Stimulated activated CD4-positive, alpha-beta T cell treated with anti-CD3 and anti-CD28 coated beads, Interleukin-1b, Interleukin-23, amount 100 ng/mL, for 48 hours (primary cell): ENCODE results near the gene CHRNA4.

Experiments
- DNase-seq: peaks from one replicate; pipeline ENCODE4 v3.0.0-alpha.2; 2020

The CHRNA4 gene

DNA sequence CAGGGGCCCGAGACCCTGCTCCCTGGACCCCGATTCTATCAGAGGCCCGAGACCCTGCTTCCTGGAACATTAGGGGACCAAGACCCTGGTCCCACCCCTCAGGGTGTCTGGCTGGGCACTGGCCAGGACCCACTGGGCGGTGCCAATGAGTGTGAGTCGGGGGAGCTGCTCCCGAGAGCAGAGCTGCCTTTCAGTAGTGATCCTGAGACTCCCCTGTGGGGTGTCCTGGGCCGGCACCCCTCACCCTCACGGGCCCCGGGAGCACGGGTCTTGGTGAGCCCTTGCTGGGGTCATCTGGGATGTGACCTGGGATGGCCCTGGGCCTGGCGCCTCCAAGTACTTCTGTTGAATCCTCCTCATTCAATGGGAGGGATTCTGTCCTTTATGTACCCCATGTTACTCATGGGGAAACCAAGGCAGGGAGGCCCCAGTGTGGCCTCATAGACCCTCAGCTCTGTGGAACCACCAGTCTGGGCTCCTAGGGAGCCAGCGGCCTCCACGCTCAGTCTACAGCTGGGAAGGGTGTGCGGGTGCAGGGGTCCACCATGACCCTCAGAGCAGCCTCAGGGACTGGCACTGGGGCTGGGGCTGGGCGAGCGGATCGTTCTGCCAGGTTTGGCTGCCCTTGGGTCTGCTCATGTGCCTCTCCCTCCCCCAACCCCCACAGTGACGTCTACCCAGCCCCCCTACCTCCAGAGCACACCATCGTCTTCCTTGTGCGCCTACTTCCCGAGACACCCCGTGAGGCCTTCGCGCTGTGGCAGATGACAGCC lies 42.6 kb downstream of the CHRNA4 start:
- DNase-seq, result no peak

DNA sequence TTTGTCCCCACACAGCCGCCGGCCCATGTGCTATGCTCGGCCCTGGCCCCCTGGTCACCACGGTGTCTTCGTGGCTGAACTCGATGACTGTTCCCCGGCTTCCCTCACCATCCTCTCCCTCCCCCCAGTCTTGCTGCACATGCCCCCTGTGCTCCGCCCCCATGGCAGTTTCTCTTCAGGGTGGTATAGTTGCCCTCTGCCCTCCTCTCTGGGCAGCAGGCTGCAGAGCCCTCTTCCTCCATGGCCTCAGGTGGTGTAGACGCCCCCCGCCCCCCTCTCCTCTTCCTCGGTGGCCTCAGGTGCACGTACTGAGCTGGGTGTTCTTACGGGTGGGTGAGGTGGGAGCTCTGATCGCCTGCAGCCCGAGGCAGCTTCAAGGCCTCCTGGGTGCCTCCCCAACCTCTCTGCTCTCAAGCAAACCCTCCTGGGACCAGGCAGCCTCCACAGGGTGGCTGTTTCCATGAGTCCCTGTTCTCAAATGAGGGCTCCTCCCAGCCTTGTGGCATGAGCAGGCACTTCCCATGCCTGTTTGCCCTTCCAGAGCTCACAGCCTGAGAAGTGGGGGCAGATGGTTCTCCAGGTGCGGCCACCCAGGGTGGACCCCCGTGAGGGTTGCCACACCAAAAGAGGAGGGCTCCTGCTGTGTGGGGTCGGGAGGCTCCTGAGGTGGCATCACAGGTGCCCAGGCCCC lies 43.4 kb downstream of the CHRNA4 start:
- DNase-seq, result no peak

DNA sequence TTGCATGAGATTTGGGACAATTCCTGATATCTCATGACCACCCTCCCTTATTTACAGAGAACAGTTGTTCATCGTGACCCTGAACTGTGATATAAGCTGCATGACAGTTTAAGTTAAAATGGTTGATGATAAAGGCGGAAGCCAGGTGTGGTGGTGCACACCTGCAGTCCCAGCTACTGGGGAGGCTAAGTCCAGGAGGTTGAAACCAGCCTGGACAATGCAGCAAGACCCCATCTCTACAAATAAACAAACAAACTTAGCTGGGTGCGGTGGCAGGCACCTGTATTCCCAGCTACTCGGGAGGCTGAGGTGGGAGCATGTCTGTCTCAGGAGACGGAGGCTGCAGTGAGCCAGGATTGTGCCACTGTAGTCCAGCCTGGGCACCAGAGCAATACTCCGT lies 44.1 kb downstream of the CHRNA4 start:
- no peak for DNase-seq

DNA sequence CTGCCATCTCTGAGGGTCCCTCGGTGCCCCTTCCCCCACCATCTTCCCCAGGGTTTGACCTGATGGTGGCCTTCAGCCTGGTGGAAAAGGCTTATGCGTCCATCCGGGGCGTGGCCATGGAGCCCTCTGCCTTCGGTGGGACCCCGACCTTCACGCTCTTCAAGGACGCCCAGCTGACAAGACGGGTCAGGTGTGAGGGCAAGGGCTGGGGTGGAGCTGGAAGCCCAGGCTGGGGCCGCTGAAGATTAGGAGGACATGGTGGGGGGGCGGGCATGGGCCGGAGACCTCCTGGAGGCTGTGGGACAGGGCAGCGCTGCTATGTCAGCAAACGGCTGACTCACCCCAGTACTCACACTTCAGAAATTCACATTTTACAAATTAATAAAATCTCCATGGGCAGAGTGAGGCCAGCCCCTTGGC lies 44.6 kb downstream of the CHRNA4 start:
- DNase-seq, result no peak

DNA sequence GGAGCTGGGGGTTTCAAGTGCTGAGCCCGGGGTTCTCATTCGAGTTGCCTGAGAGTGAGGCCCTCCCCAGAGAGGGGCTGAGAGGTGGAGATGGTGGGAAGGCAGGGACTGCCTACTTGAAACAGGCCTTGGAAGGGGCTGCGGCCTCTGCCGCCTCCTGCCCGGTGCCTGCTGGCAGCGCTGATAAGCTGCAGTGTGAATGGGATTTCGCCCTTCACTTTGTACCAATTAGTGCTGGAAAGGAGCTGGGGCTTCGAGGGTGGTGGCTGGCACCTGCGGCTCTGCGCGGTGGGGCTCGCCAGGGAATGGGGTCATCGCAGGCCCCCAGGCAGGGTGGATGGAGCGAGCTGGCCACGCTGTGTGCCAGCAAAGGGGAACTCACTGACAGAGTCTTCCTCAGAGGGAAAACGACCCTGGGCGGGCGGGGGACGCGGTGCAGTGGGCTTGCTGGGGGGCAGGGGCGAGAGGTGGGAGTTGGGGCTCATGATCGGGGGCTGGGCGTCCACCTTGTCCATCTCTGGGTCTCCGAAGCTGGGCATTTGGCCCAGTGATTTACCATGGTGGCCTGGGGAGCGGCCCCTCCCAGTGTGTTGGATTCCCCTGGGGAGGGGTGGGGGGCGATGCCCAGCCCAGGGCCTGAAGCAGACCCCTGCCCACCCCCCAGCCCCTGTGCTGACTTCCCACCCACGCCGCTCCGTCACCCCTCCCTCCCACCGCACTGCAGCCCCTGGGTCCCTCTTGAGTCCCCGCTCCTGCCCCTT lies 45.2 kb downstream of the CHRNA4 start:
- no peak for DNase-seq

DNA sequence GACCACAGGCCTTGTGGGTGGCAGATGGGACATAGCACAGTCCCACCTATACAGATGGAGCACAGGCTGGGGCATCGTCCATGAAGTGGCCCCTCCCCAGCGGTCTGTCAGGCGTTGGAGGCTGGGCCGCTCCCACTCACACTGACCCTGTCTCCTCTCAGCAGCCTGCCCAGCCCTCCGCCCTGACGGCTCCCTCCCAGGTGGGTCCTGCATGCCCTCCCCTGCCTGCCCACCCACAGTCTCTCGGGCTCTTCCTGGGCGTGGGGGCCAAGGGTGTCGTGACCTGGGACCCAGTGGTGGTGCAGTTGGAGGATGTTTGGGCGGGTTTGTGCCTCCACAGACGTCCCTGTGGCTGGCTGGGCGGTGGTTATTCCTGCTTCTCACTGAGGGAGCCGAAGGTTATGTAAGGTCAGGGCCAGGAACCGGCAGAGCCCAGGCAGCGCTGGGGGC lies 45.9 kb downstream of the CHRNA4 start:
- no peak for DNase-seq

DNA sequence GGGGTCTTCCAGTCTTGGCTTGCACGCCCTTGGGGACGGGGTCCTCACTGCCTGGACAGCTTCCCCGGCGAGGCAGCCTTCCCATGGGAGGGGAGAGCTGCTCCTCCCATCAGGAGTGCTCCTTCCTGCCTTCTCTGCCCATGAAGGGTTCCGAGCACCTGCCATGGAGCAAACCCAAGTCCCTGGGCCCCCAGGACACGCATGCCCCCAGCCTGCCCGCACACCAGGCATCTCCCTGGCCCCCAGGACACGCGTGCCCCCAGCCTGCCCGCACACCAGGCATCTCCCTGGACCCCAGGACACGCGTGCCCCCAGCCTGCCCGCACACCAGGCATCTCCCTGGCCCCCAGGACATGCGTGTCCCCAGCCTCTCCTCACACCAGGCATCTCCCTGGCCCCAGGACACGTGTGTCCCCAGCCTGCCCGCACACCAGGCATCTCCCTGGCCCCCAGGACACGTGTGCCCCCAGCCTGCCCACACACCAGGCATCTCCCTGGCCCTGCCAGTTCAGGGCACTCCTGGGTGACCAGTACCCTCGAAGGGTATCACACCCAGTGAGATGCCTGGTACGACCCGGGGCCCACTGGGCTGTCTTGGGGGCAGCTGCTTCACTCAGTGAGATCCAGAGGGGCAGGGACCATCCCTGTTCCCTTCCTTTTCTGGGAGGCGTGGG lies 46.4 kb downstream of the CHRNA4 start:
- DNase-seq, result no peak

DNA sequence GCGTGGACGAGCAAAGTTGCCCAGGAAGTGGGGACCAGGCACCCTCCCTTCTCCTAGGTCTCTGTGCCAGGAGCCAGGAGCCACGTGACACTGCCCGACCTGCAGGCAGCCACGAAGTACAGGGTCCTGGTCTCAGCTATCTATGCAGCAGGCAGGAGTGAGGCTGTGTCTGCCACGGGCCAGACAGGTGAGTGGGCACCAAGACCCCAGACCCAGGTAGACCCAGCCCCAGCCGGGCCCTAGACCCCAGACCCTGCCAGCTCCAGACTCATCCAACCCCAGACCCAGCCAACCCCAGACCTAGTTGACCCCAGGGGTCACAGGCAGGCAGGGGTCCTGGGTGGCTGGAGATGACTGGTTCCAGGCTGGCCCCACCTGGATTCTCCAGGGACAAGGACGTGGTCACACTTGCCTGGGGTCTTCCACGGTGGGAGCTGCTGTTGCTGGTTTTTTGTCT lies 47.1 kb downstream of the CHRNA4 start:
- DNase-seq, result no peak

DNA sequence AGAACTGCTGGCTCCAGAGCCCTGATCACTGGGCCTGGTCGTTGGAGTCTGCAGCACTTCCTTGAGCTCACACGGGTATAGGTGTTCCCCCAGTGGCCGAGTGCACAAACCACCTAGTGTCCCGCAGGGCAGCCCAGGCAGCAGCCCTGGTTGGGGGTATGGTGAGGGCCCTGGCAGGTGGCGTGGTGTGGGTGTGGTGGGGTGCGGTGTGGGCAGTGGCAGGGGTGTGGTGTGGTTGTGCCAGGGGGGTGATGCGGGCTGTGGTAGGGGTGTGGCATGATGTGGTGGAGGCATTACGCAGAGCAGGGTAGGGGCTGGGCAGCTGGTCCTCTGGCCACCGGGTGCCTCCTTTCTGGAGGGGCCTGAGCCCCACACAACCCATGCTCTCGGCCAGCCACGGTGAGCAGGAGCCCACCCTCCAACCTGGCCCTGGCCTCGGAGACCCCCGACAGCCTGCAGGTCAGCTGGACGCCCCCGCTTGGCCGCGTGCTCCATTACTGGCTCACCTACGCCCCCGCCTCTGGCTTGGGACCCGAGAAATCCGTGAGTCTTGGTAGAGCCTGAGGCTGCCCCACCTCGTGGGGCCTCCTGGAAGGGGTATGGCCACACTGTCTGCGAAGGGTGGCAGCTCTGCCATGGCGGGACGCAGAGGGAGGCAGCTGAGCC lies 47.7 kb downstream of the CHRNA4 start:
- DNase-seq, result no peak

DNA sequence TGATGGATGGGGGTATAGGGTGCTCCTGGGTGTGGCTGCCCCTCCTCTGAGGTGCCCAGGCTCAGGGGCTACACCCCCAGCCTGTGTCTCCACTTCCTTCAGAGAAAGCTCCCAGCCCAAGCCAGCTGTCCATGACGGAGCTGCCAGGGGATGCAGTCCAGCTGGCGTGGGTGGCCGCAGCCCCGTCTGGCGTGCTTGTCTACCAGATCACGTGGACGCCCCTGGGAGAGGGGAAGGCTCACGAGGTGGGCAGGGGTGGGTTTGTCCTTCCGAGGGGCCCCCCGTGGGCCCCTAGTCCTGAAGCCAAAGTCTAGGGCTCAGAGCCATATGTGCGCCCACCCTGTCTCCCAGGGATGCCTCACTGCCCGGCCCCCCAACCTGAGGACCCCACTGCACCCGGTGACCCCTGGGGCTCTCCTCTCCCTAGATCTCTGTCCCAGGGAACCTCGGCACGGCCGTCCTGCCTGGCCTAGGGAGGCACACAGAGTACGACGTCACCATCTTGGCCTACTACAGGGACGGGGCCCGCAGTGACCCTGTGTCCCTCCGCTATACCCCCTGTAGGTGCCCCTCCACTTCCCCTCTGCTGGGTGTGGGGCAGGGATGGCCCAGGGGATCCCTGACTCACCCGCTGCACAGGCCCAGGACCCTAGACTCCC lies 48.3 kb downstream of the CHRNA4 start:
- DNase-seq, result no peak

DNA sequence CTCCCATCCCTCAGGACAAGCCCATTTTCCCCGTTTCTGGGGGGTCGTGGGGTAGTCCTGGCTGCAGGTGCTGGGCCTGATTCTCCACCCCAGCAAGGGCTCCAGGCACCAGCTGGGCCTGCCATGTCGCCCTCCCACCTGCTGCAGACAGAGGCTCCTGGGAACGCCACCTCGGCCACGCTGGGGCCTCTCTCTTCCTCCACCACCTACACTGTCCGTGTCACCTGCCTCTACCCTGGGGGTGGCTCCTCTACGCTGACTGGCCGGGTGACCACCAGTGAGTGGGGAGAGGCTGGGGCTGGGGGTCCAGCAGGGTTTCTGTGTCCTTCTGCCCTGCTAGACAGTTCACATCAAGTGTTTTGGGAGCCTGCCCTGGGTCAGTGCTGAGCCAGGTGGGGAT lies 48.9 kb downstream of the CHRNA4 start:
- no peak for DNase-seq

DNA sequence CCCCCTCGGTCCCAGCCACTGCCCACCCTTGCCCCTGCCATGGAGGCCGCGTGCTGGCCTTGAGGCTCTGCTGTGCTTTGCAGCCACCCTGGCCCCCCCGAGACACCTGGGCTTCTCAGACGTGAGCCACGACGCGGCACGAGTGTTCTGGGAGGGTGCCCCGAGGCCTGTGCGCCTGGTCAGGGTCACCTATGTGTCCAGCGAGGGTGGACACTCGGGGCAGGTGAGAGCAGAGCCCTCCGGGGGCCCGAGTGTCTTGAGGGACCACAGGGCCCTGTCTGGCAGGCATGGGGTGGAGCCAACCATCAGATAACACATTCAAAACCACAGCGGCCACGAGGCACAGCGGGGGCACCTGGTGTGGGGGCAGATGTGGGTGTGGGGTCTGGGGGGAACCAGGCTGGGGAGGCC lies 49.3 kb downstream of the CHRNA4 start:
- no peak for DNase-seq

DNA sequence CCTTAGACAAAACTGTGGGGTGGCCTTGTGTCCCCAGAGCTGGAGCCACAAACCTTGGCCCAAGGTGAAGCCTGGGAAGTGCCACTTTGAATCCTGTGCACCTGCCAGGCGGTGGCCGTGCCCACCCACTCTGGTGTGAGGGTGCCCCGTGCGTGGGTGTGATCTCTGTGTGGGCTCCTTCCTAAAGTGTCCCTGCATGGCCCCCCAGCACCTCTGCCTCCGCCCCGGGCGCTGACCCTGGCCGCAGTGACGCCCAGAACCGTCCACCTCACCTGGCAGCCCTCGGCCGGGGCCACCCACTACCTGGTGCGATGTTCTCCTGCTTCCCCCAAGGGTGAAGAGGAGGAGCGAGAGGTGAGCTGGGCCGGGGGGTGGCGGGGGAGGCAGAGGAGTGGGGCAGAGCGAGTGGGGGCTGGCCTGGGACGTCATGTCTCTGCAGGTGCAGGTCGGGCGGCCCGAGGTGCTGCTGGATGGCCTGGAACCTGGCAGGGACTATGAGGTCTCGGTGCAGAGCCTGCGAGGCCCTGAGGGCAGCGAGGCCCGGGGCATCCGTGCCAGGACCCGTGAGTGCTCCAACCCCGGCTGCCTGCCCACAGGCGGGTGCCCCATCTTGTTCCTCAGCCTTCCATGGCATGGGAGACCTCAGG lies 49.8 kb downstream of the CHRNA4 start:
- no peak for DNase-seq

DNA sequence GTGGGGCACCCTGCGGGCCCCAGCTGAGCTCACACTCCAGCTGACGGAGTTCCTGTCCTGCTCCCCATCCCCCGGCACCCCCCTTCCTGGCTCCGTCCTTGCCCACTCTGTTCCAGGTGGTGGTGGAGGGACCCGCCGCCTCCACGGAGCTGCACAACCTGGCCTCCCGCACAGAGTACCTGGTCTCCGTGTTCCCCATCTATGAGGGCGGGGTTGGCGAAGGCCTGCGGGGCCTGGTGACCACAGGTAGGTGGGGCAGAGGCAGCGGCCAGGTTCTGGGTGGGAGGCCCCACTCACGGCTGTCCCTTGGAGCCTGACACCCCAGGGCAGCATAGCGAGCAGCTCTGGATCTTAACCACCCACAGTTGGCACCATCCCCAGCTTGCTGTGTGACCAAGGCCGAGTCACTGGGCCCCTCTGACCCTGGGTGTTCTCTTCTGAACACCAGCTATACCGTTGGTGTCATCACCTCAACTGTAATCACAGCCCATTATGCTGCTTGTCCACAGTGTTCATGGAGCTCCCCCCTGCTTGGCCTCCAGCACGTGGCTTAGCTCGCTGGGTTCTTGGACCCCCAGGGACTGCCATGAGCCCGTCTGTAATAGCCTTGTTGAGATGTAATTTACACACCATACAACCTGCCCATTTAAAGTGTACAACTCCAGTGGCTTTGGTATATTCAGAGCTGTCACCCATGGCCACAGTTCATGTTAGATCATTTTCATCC lies 50.7 kb downstream of the CHRNA4 start:
- no peak for DNase-seq

DNA sequence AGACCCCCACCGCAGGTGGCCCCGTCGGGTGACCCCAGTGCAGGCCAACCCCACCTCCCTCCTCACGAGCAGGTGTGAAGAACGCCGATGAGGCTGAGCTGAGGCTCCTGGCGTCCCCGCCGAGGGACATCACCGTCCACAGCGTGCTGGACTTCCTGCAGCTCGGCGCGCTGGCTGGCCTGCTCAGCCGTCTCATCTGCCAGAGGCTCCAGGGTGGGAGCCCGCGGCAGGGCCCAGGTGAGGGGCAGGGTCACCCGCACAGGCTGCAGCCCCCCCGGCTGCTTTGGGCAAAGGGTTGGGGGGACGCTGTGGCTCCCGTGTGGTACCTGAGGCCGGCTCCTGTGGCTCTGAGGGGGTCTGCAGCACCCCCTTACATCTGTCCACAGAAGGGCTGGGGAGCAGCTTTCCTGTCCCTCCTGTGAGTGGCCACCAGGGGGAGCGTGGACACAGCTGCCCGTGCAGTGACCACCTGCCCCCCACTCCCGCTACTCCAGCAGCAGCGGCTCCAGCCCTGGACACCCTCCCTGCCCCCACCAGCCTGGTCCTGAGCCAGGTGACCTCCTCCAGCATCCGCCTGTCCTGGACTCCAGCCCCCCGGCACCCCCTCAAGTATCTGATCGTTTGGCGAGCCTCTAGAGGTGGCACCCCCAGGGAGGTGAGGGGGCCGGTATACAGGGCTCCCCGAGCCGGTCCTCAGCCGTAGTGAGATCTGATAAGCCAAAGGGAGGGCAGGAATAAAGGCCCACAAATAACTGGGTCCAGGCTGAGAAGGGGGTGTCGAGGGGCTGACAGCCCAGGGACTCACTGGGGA lies 51.7 kb downstream of the CHRNA4 start:
- no peak for DNase-seq

DNA sequence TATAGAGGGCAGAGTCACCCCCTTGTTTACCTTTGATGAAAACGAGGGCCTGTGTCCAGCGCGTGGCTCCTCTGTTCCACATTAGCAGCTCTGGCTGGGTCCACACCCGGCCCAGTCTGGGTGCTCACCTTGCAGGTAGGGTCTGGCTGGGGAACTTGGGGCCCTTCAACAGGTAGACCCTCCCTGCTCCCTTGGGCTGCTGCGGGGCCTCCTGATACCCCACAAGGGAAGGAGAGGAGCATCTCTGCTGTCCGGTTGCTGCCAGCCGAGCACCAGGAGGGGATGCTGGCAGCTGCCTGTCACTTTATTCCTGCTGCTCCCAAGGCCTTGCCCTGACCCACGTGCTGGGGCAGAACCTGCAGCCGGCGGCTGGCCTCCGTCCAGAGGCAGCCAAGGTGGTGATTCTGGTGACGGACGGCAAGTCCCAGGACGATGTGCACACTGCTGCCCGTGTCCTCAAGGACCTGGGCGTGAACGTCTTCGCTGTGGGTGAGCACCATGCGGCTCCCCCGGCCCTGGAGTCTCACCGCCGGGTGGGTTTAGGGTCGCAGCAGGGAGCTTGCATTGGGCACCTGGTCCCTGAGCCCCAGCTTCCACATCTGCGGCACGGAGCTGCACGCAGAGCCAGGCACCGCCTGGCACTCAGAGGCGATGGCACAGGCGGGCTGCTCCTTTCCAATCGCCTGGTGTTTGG lies 52.8 kb downstream of the CHRNA4 start:
- no peak for DNase-seq

DNA sequence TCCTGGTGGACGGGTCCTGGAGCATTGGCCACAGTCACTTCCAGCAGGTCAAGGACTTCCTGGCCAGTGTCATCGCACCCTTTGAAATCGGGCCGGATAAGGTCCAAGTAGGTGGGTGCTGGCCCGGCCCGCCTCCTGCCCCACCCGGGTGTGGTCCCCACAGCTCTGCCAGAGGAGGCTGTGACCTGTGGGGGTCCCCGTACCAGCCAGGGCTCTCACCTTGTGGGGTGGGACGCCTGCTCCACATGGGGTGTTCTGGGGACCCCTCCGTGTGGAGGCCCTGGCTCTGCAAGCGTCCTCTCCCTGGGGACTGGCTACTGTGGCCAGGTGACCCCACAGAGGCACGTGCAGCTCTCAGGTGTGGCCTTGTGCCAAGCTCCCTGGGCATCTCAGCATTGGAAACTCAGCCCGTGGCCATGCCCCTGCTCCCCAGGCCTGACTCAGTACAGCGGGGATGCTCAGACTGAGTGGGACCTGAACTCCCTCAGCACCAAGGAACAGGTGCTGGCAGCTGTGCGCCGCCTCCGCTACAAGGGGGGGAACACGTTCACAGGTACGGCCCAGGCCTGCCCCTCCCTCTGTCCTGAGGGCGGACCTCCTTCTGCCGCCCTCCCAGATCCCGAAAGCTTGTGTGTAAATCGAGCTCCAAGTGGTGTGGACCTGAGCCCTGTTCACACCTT lies 53.5 kb downstream of the CHRNA4 start:
- DNase-seq, result no peak
